ENCODE results near the gene CYP27A1.

The CYP27A1 gene

GRCh38 chr2:218799990-218800389 is 18.0 kb downstream of the CYP27A1 start:
- Histone ChIP-seq H3K4me3 (ENCODE audit: insufficient read depth, low read length, poor library complexity, severe bottlenecking) (no peak overlapping the region), H3K27me3 (ENCODE audit: low read length) (no peaks in the 10 kb centered on the region), H3K9me2 (replicated peaks; ENCODE audit: insufficient read depth, low read length) (no peaks in the 10 kb centered on the region), H2AFZ (ENCODE audit: low read depth, low read length, severe bottlenecking) (no peak overlapping the region), H4K20me1 (ENCODE audit: low read depth, low read length) (no peaks in the 10 kb centered on the region), H3K4me2 (ENCODE audit: low read depth, low read length, poor library complexity, severe bottlenecking) (no peak overlapping the region), H3K9ac (ENCODE audit: low read length) (no peak overlapping the region), H3K36me3 (ENCODE audit: low read length) (no peaks in the 10 kb centered on the region), H3K9me3 (ENCODE audit: insufficient read depth, low read length) (0 out of 2 replicates have a peak, but pooled peaks cover 9% of the 10 kb centered on the region), H3K79me2 (ENCODE audit: insufficient read depth, low read length) (no peaks in the 10 kb centered on the region), H3F3A (ENCODE audit: insufficient read depth) (no peaks in the 10 kb centered on the region), H3K27ac (ENCODE audit: low read depth, low read length) (no peak overlapping the region)
- TF ChIP-seq, protein P1, sequence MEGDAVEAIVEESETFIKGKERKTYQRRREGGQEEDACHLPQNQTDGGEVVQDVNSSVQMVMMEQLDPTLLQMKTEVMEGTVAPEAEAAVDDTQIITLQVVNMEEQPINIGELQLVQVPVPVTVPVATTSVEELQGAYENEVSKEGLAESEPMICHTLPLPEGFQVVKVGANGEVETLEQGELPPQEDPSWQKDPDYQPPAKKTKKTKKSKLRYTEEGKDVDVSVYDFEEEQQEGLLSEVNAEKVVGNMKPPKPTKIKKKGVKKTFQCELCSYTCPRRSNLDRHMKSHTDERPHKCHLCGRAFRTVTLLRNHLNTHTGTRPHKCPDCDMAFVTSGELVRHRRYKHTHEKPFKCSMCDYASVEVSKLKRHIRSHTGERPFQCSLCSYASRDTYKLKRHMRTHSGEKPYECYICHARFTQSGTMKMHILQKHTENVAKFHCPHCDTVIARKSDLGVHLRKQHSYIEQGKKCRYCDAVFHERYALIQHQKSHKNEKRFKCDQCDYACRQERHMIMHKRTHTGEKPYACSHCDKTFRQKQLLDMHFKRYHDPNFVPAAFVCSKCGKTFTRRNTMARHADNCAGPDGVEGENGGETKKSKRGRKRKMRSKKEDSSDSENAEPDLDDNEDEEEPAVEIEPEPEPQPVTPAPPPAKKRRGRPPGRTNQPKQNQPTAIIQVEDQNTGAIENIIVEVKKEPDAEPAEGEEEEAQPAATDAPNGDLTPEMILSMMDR (IDR thresholded peaks at IDR 0.05; ENCODE audit: insufficient read depth, low read length, poor library complexity, severe bottlenecking) = no peak
- TF ChIP-seq EZH2phosphoT487 (conservative IDR thresholded peaks at IDR 0.05; ENCODE audit: low read length) = no peak

GRCh38 chr2:218802386-218802994 is 20.5 kb downstream of the CYP27A1 start:
- H3K9me2 ChIP-seq (replicated peaks; ENCODE audit: insufficient read depth, low read length) = no peaks in the 10 kb centered on the region
- H4K20me1 ChIP-seq (ENCODE audit: low read depth, low read length) = no peaks in the 10 kb centered on the region
- H3K9ac ChIP-seq (ENCODE audit: low read length) = no peak overlapping the region
- no peak for TF ChIP-seq EZH2phosphoT487 (conservative IDR thresholded peaks at IDR 0.05; ENCODE audit: low read length)
- TF ChIP-seq, protein P1 (IDR thresholded peaks at IDR 0.05; ENCODE audit: insufficient read depth, low read length, poor library complexity, severe bottlenecking) = no peak
- H3F3A ChIP-seq (ENCODE audit: insufficient read depth) = no peaks in the 10 kb centered on the region
- H3K4me3 ChIP-seq (ENCODE audit: insufficient read depth, low read length, poor library complexity, severe bottlenecking) = no peak overlapping the region
- no peak overlapping the region for H2AFZ ChIP-seq (ENCODE audit: low read depth, low read length, severe bottlenecking)
- H3K79me2 ChIP-seq (ENCODE audit: insufficient read depth, low read length) = no peaks in the 10 kb centered on the region
- no peaks in the 10 kb centered on the region for H3K27me3 ChIP-seq (ENCODE audit: low read length)
- H3K4me2 ChIP-seq (ENCODE audit: low read depth, low read length, poor library complexity, severe bottlenecking) = no peak overlapping the region
- no peak overlapping the region for H3K27ac ChIP-seq (ENCODE audit: low read depth, low read length)
- H3K36me3 ChIP-seq (ENCODE audit: low read length) = no peaks in the 10 kb centered on the region
- 0 out of 2 replicates have a peak, but pooled peaks cover 13% of the 10 kb centered on the region for H3K9me3 ChIP-seq (ENCODE audit: insufficient read depth, low read length)

DNA sequence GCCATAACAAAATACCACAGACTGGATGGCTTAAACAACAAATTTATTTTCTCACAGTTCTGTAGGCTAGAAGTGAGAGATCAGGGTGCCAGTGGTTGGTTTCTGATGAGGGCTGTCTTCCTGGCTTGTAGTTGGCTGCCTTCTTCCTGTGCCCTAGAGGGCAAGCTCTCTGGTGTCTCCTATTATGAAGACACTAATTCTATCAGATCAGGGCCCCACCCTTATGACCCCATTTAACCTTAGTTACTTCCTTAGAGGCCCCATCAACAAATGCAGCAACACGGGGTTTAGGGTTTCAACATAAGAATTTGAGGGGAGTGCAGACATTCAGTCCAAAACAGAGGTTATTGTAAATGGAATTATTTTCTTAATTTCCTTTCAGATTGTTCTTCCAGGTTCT is 22.9 kb downstream of the CYP27A1 start:
- Histone ChIP-seq H3K9me3 (ENCODE audit: insufficient read depth, low read length) (0 out of 2 replicates have a peak, but pooled peaks cover 13% of the 10 kb centered on the region), H2AFZ (ENCODE audit: low read depth, low read length, severe bottlenecking) (no peak overlapping the region), H4K20me1 (ENCODE audit: low read depth, low read length) (no peaks in the 10 kb centered on the region), H3K79me2 (ENCODE audit: insufficient read depth, low read length) (no peaks in the 10 kb centered on the region), H3K9ac (ENCODE audit: low read length) (no peak overlapping the region), H3K36me3 (ENCODE audit: low read length) (no peaks in the 10 kb centered on the region), H3K9me2 (replicated peaks; ENCODE audit: insufficient read depth, low read length) (no peaks in the 10 kb centered on the region), H3K4me3 (ENCODE audit: insufficient read depth, low read length, poor library complexity, severe bottlenecking) (no peak overlapping the region), H3K4me2 (ENCODE audit: low read depth, low read length, poor library complexity, severe bottlenecking) (no peak overlapping the region), H3K27ac (ENCODE audit: low read depth, low read length) (no peak overlapping the region), H3K27me3 (ENCODE audit: low read length) (no peaks in the 10 kb centered on the region), H3F3A (ENCODE audit: insufficient read depth) (no peaks in the 10 kb centered on the region)
- no peak for TF ChIP-seq EZH2phosphoT487 (conservative IDR thresholded peaks at IDR 0.05; ENCODE audit: low read length)

GRCh38 chr2:218805627-218806026 is 23.7 kb downstream of the CYP27A1 start:
- Histone ChIP-seq H3K27ac (ENCODE audit: low read depth, low read length) (no peak overlapping the region), H3K36me3 (ENCODE audit: low read length) (no peaks in the 10 kb centered on the region), H3K4me2 (ENCODE audit: low read depth, low read length, poor library complexity, severe bottlenecking) (no peak overlapping the region), H3K9ac (ENCODE audit: low read length) (no peak overlapping the region), H3K9me3 (ENCODE audit: insufficient read depth, low read length) (0 out of 2 replicates have a peak, but pooled peaks cover 13% of the 10 kb centered on the region), H3K9me2 (replicated peaks; ENCODE audit: insufficient read depth, low read length) (no peaks in the 10 kb centered on the region), H3F3A (ENCODE audit: insufficient read depth) (no peaks in the 10 kb centered on the region), H4K20me1 (ENCODE audit: low read depth, low read length) (no peaks in the 10 kb centered on the region), H3K4me3 (ENCODE audit: insufficient read depth, low read length, poor library complexity, severe bottlenecking) (no peak overlapping the region), H3K27me3 (ENCODE audit: low read length) (no peaks in the 10 kb centered on the region), H2AFZ (ENCODE audit: low read depth, low read length, severe bottlenecking) (no peak overlapping the region), H3K79me2 (ENCODE audit: insufficient read depth, low read length) (no peaks in the 10 kb centered on the region)
- no peak for TF ChIP-seq EZH2phosphoT487 (conservative IDR thresholded peaks at IDR 0.05; ENCODE audit: low read length)
- TF ChIP-seq, protein P1 (IDR thresholded peaks at IDR 0.05; ENCODE audit: insufficient read depth, low read length, poor library complexity, severe bottlenecking) = no peak
